Measurements from ENCODE around the gene N4BP2L2.

N4BP2L2 gene
- 257 to 267 (median 262) reads per million in 3 donors for total RNA-seq

GRCh38 chr13:32538621-32539246, at the start of gene N4BP2L2:
TSS of gene N4BP2L2 (minus strand) at chr13:32538795. CDS start at chr13:32537027, 1,768 bp downstream.
- peaks cover 18% of the 10 kb centered on the region for H3K4me1 ChIP-seq (ENCODE audit: control insufficient read depth, insufficient read depth, low read length, poor library complexity, severe bottlenecking)
- H3K27ac ChIP-seq (ENCODE audit: insufficient read depth, low read length, poor library complexity, severe bottlenecking): peak within 1 kb of the TSS; percentile 95
- no peaks in the 10 kb centered on the region for H3K27me3 ChIP-seq (replicated peaks; ENCODE audit: control insufficient read depth, insufficient read depth, low read length, poor library complexity, severe bottlenecking)
- no peaks in the 10 kb centered on the region for H3K9me3 ChIP-seq (ENCODE audit: control insufficient read depth, low read length)
- DNase-seq: peak; percentile 80 to 87 (median 84)
- H3K4me3 ChIP-seq (ENCODE audit: insufficient read depth, low read depth, low read length, poor library complexity, severe bottlenecking): peak within 1 kb of the TSS; percentile 76
- peaks cover 11% of the 10 kb centered on the region for H3K36me3 ChIP-seq (ENCODE audit: control insufficient read depth, insufficient read depth, low read length)

DNA sequence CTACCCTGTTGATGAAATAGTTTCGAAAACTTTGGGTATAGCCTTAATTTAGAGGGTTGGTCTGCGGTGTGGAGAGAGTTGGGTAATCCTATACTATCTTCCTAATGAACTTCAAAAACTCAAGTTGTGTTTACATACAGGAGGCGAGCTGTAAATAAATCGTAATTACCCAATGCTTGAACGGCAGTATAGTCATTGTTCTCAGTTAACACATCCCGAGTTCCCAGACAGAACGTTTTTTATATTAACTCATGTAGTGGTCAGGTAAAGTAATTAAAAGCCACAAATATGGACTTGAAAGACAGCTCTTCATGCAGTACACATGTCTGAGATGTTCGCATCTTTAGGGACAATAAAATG, 49.2 kb upstream of the N4BP2L2 start:
- Histone ChIP-seq H3K36me3 (ENCODE audit: control insufficient read depth, insufficient read depth, low read length) (no peaks in the 10 kb centered on the region), H3K4me1 (ENCODE audit: control insufficient read depth, insufficient read depth, low read length, poor library complexity, severe bottlenecking) (peaks cover 11% of the 10 kb centered on the region), H3K4me3 (ENCODE audit: insufficient read depth, low read depth, low read length, poor library complexity, severe bottlenecking) (peak overlapping the region; percentile 87), H3K27me3 (replicated peaks; ENCODE audit: control insufficient read depth, insufficient read depth, low read length, poor library complexity, severe bottlenecking) (no peaks in the 10 kb centered on the region), H3K9me3 (ENCODE audit: control insufficient read depth, low read length) (no peaks in the 10 kb centered on the region), H3K27ac (ENCODE audit: insufficient read depth, low read length, poor library complexity, severe bottlenecking) (peak overlapping the region; percentile 67)
- DNase-seq: no peak

DNA sequence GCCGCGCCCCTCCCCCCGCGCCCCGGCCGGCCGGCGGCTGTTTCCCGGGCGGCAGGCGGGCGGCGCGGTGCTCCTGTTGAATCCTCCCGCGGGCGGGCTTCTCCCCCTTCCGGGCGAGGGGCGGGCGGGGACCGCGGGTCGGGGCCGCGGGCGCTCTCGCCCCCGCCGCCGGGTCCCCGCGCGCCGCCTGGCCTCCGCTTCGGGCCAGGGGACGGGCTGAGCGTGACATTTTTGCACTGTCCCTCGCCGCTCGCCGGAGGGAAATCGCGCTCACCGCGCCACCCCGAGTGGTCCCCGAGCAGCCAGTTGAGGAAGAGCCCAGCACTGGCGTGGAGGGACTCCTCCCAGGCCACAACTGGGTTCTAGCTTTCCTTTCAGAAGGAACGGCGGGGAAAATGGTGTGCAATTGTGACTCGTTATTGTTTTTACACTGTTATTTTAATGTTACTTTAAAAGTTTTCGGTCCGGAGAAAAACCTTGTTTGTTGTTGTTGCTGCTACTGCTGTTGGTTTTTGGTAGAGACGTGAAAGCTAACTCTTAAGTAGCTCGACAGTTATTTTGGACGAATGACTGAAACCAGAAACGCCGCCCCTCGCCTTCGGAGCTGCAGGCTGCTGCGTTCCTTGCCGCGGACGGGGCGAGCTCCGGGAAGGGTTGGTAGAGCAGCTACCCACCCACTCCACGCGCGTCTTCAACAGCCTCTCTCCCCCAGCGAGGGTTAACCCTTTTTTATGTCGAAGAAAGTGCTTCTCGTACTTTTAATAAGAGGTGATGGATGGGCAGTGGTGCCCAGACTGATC, 48.6 kb upstream of the N4BP2L2 start:
- Histone ChIP-seq H3K4me1 (ENCODE audit: control insufficient read depth, insufficient read depth, low read length, poor library complexity, severe bottlenecking) (peaks cover 11% of the 10 kb centered on the region), H3K36me3 (ENCODE audit: control insufficient read depth, insufficient read depth, low read length) (no peaks in the 10 kb centered on the region), H3K27me3 (replicated peaks; ENCODE audit: control insufficient read depth, insufficient read depth, low read length, poor library complexity, severe bottlenecking) (no peaks in the 10 kb centered on the region), H3K27ac (ENCODE audit: insufficient read depth, low read length, poor library complexity, severe bottlenecking) (peak overlapping the region; percentile 67), H3K9me3 (ENCODE audit: control insufficient read depth, low read length) (no peaks in the 10 kb centered on the region), H3K4me3 (ENCODE audit: insufficient read depth, low read depth, low read length, poor library complexity, severe bottlenecking) (peak overlapping the region; percentile 87)
- DNase-seq: peak; percentile 28 to 56 (median 29)

- Histone ChIP-seq H3K36me3 (ENCODE audit: control insufficient read depth, insufficient read depth, low read length) (no peaks in the 10 kb centered on the region), H3K9me3 (ENCODE audit: control insufficient read depth, low read length) (no peaks in the 10 kb centered on the region), H3K27ac (ENCODE audit: insufficient read depth, low read length, poor library complexity, severe bottlenecking) (peak within 1 kb of the TSS; percentile 73), H3K4me1 (ENCODE audit: control insufficient read depth, insufficient read depth, low read length, poor library complexity, severe bottlenecking) (peaks cover 11% of the 10 kb centered on the region), H3K4me3 (ENCODE audit: insufficient read depth, low read depth, low read length, poor library complexity, severe bottlenecking) (peak within 1 kb of the TSS; percentile 87), H3K27me3 (replicated peaks; ENCODE audit: control insufficient read depth, insufficient read depth, low read length, poor library complexity, severe bottlenecking) (no peaks in the 10 kb centered on the region)
- DNase-seq: peak; percentile 93 to 94 (median 94)
Observed at GRCh38 chr13:32586080-32586900, 47.7 kb upstream of the N4BP2L2 start, which contains the start of gene PDS5B. TSS of gene PDS5B (plus strand) at chr13:32586452. CDS start at chr13:32648773, 62,321 bp downstream.

DNA sequence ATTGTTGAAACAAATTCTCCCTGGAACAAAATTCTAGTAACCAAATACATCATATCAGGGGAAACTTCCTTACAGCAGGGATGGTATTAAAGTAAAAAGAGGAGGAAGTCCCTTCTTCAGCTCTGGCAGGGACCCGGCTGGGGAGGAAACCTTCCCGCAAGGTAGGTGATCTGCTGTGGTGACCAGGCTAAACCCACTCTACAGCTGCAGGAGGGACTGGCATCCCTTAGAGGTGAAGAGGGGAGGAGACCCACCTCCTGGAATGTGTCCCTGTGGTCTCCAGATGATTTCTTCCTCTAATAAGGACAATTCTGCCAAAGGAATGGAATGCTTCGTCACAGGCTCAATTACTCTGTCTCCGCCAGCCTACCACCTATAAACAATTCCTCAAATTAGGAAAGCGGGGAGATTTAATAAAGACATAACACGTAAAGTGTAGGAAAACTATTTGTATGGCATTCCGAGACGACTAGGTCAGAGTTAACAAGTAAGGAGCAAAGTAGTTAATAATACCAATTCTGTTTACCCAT, 47.0 kb upstream of the N4BP2L2 start:
- Histone ChIP-seq H3K27me3 (replicated peaks; ENCODE audit: control insufficient read depth, insufficient read depth, low read length, poor library complexity, severe bottlenecking) (no peaks in the 10 kb centered on the region), H3K27ac (ENCODE audit: insufficient read depth, low read length, poor library complexity, severe bottlenecking) (peak overlapping the region; percentile 54), H3K9me3 (ENCODE audit: control insufficient read depth, low read length) (no peaks in the 10 kb centered on the region), H3K36me3 (ENCODE audit: control insufficient read depth, insufficient read depth, low read length) (no peaks in the 10 kb centered on the region), H3K4me3 (ENCODE audit: insufficient read depth, low read depth, low read length, poor library complexity, severe bottlenecking) (peak overlapping the region; percentile 61), H3K4me1 (ENCODE audit: control insufficient read depth, insufficient read depth, low read length, poor library complexity, severe bottlenecking) (peaks cover 11% of the 10 kb centered on the region)
- no peak for DNase-seq

DNA sequence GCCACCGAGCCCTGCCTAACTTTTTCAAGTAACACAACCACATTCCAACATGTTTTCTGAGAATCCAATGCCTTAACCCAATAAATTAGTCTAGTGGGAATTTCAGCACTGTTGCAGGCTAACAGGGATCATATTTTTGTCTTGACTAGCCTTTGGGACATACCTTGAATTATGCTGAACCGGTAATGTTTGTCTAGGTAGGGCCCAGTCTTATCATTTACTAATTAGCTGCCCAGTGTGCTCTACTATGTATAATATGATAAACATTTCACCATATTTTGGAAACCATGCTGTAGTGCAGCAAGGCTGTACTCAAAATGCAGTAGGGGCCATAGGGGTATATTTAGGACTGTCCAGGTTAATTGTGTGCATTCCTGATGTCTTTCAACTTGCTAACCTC, 44.4 kb upstream of the N4BP2L2 start:
- Histone ChIP-seq H3K27me3 (replicated peaks; ENCODE audit: control insufficient read depth, insufficient read depth, low read length, poor library complexity, severe bottlenecking) (no peaks in the 10 kb centered on the region), H3K4me1 (ENCODE audit: control insufficient read depth, insufficient read depth, low read length, poor library complexity, severe bottlenecking) (peaks cover 9% of the 10 kb centered on the region), H3K9me3 (ENCODE audit: control insufficient read depth, low read length) (no peaks in the 10 kb centered on the region), H3K36me3 (ENCODE audit: control insufficient read depth, insufficient read depth, low read length) (no peaks in the 10 kb centered on the region), H3K4me3 (ENCODE audit: insufficient read depth, low read depth, low read length, poor library complexity, severe bottlenecking) (no peak overlapping the region), H3K27ac (ENCODE audit: insufficient read depth, low read length, poor library complexity, severe bottlenecking) (no peak overlapping the region)
- no peak for DNase-seq

DNA sequence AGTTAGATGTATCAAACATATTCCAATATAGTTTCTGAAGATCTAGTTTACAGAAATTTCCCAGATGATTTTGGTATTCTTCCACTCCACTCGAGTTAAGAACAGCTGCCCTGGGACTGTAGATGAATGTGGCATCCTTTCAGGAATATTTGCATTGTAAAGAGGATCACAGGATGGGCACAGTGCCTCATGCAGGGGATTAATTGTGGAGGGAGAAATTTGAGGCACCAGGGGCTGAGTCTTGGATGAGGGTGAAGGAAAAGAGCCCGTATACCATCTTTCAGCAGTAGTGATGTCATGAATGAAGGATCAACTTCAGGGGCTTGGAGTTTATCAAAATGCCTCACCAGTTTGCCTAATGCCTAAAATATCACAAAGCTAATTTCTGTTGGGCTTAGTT, 43.7 kb upstream of the N4BP2L2 start:
- no peaks in the 10 kb centered on the region for H3K36me3 ChIP-seq (ENCODE audit: control insufficient read depth, insufficient read depth, low read length)
- peaks cover 5% of the 10 kb centered on the region for H3K4me1 ChIP-seq (ENCODE audit: control insufficient read depth, insufficient read depth, low read length, poor library complexity, severe bottlenecking)
- DNase-seq: no peak
- no peak overlapping the region for H3K4me3 ChIP-seq (ENCODE audit: insufficient read depth, low read depth, low read length, poor library complexity, severe bottlenecking)
- no peak overlapping the region for H3K27ac ChIP-seq (ENCODE audit: insufficient read depth, low read length, poor library complexity, severe bottlenecking)
- H3K9me3 ChIP-seq (ENCODE audit: control insufficient read depth, low read length): peaks cover 5% of the 10 kb centered on the region
- no peaks in the 10 kb centered on the region for H3K27me3 ChIP-seq (replicated peaks; ENCODE audit: control insufficient read depth, insufficient read depth, low read length, poor library complexity, severe bottlenecking)

- no peak for DNase-seq
- no peak overlapping the region for H3K27ac ChIP-seq (ENCODE audit: insufficient read depth, low read length, poor library complexity, severe bottlenecking)
Observed at GRCh38 chr13:32581177-32581786, 42.7 kb upstream of the N4BP2L2 start.

DNA sequence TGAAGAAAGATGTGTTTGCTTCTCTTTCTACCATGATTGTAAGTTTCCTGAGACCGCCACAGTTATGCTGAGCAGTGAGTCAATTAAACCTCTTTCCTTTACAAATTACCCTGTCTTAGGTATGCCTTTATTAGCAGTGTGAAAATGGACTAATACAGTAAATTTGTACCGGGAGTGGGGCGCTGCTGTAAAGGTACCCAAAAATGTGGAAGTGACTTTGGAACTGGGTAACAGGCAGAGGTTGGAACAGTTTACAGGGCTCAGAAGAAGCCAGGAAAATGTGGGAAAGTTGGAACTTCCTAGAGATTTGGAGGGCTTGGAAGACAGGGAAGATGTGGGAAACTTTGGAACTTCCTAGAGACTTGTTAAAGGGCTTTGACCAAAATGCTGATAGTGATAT, 38.4 kb upstream of the N4BP2L2 start:
- Histone ChIP-seq H3K27me3 (replicated peaks; ENCODE audit: control insufficient read depth, insufficient read depth, low read length, poor library complexity, severe bottlenecking) (no peaks in the 10 kb centered on the region), H3K36me3 (ENCODE audit: control insufficient read depth, insufficient read depth, low read length) (no peaks in the 10 kb centered on the region), H3K9me3 (ENCODE audit: control insufficient read depth, low read length) (peaks cover 5% of the 10 kb centered on the region), H3K4me1 (ENCODE audit: control insufficient read depth, insufficient read depth, low read length, poor library complexity, severe bottlenecking) (no peaks in the 10 kb centered on the region), H3K27ac (ENCODE audit: insufficient read depth, low read length, poor library complexity, severe bottlenecking) (no peak overlapping the region), H3K4me3 (ENCODE audit: insufficient read depth, low read depth, low read length, poor library complexity, severe bottlenecking) (no peak overlapping the region)
- DNase-seq: no peak

More at GRCh38 chr13:32581177-32581786, 42.7 kb upstream of the N4BP2L2 start:
- Histone ChIP-seq H3K9me3 (ENCODE audit: control insufficient read depth, low read length) (peaks cover 5% of the 10 kb centered on the region), H3K4me1 (ENCODE audit: control insufficient read depth, insufficient read depth, low read length, poor library complexity, severe bottlenecking) (peaks cover 5% of the 10 kb centered on the region), H3K27me3 (replicated peaks; ENCODE audit: control insufficient read depth, insufficient read depth, low read length, poor library complexity, severe bottlenecking) (no peaks in the 10 kb centered on the region), H3K36me3 (ENCODE audit: control insufficient read depth, insufficient read depth, low read length) (no peaks in the 10 kb centered on the region), H3K4me3 (ENCODE audit: insufficient read depth, low read depth, low read length, poor library complexity, severe bottlenecking) (no peak overlapping the region)
